MM.1S (cell line): ENCODE data around the gene INSM2.

ENCODE experiments used
- DNase-seq: peaks from one replicate; pipeline ENCODE4 v3.0.0-alpha.2; 2015
- H2AFZ ChIP-seq: fragments of 300-600 bp; sonication (generic); 2 replicates; pipeline ENCODE4 v1.6.0; 2016; ENCODE audit warnings: antibody characterized with exemption, low read length
- H3F3A ChIP-seq: fragments of 300-600 bp; sonication (generic); 2 replicates; pipeline ENCODE4 v1.6.1; 2016; ENCODE audit warnings: mild to moderate bottlenecking, antibody characterized with exemption, low read length, moderate library complexity, mixed read lengths; ENCODE audit not compliant: insufficient read depth
- H3K27ac ChIP-seq: fragments of 300-600 bp; sonication (generic); 2 replicates; pipeline ENCODE4 v1.5.1; 2016; ENCODE audit warnings: mild to moderate bottlenecking, low read length
- H3K27me3 ChIP-seq: fragments of 300-600 bp; sonication (generic); replicated peaks from 2 replicates; pipeline ENCODE4 v1.6.0; 2016; ENCODE audit warnings: low read length; ENCODE audit not compliant: insufficient read depth
- H3K36me3 ChIP-seq: fragments of 300-600 bp; sonication (generic); replicated peaks from 2 replicates; pipeline ENCODE4 v1.6.1; 2016; ENCODE audit warnings: mild to moderate bottlenecking, low read length, mixed read lengths; ENCODE audit not compliant: insufficient read depth
- H3K4me1 ChIP-seq: fragments of 300-600 bp; sonication (generic); 2 replicates; pipeline ENCODE4 v1.6.1; 2016; ENCODE audit warnings: low read length, mixed read lengths
- H3K4me2 ChIP-seq: fragments of 300-600 bp; sonication (generic); 2 replicates; pipeline ENCODE4 v1.6.0; 2016; ENCODE audit warnings: low read depth, low read length
- H3K4me3 ChIP-seq: fragments of 300-600 bp; sonication (generic); 2 replicates; pipeline ENCODE4 v1.5.1; 2016; ENCODE audit warnings: low read length, mixed read lengths
- H3K79me2 ChIP-seq: fragments of 300-600 bp; sonication (generic); 2 replicates; pipeline ENCODE4 v1.6.1; 2016; ENCODE audit warnings: mixed run types, low read length, mixed read lengths
- H3K9ac ChIP-seq: fragments of 300-600 bp; sonication (generic); 2 replicates; pipeline ENCODE4 v1.6.1; 2016; ENCODE audit warnings: low read length, mixed read lengths
- H3K9me2 ChIP-seq: fragments of 300-600 bp; sonication (generic); replicated peaks from 2 replicates; pipeline ENCODE4 v1.6.1; 2016; ENCODE audit warnings: mild to moderate bottlenecking, low read length, mixed read lengths; ENCODE audit not compliant: insufficient read depth
- H3K9me3 ChIP-seq: fragments of 300-600 bp; sonication (generic); replicated peaks from 2 replicates; pipeline ENCODE4 v1.6.1; 2016; ENCODE audit warnings: mild to moderate bottlenecking, low read length, mixed read lengths; ENCODE audit not compliant: insufficient read depth
- H4K20me1 ChIP-seq: fragments of 300-600 bp; sonication (generic); 2 replicates; pipeline ENCODE4 v1.6.1; 2016; ENCODE audit warnings: mild to moderate bottlenecking, low read length, moderate library complexity, mixed read lengths; ENCODE audit not compliant: insufficient read depth
- CTCF ChIP-seq: fragments of 300-600 bp; sonication (generic); IDR thresholded peaks from 2 replicates; pipeline ENCODE4 v1.5.1; 2016; ENCODE audit warnings: antibody characterized with exemption, low read length, mixed read lengths
- EZH2 ChIP-seq: fragments of 300-600 bp; sonication (generic); optimal IDR thresholded peaks from 2 replicates; pipeline ENCODE3; 2017; ENCODE audit warnings: low read depth, mild to moderate bottlenecking, antibody characterized with exemption, low read length, mixed read lengths
- EZH2phosphoT487 ChIP-seq: fragments of 300-600 bp; sonication (generic); IDR thresholded peaks from 2 replicates; pipeline ENCODE4 v1.6.1; 2018; ENCODE audit warnings: antibody characterized with exemption, low read length

INSM2 gene

GRCh38 chr14:35549551-35549950 is 15.6 kb downstream of the INSM2 start:
- H2AFZ ChIP-seq, result no peak overlapping the region
- no peak overlapping the region for H3K4me3 ChIP-seq
- DNase-seq, result no peak
- no peaks in the 10 kb centered on the region for H3K27me3 ChIP-seq
- no peak overlapping the region for H3K4me2 ChIP-seq
- TF ChIP-seq EZH2, result no peak
- no peaks in the 10 kb centered on the region for H3K9me3 ChIP-seq
- no peaks in the 10 kb centered on the region for H3K9me2 ChIP-seq
- H3K36me3 ChIP-seq, result no peaks in the 10 kb centered on the region
- no peaks in the 10 kb centered on the region for H3K79me2 ChIP-seq
- no peak overlapping the region for H3K27ac ChIP-seq
- H3K4me1 ChIP-seq, result no peaks in the 10 kb centered on the region
- no peaks in the 10 kb centered on the region for H4K20me1 ChIP-seq
- no peak overlapping the region for H3K9ac ChIP-seq
- H3F3A ChIP-seq, result no peaks in the 10 kb centered on the region

GRCh38 chr14:35551081-35551480 is 17.1 kb downstream of the INSM2 start:
- Histone ChIP-seq H3K36me3 (no peaks in the 10 kb centered on the region), H3K4me3 (no peak overlapping the region), H3K9ac (no peak overlapping the region), H2AFZ (no peak overlapping the region), H4K20me1 (no peaks in the 10 kb centered on the region), H3K4me2 (no peak overlapping the region), H3K27me3 (no peaks in the 10 kb centered on the region), H3K27ac (no peak overlapping the region), H3F3A (no peaks in the 10 kb centered on the region), H3K79me2 (no peaks in the 10 kb centered on the region), H3K4me1 (no peaks in the 10 kb centered on the region), H3K9me2 (no peaks in the 10 kb centered on the region), H3K9me3 (no peaks in the 10 kb centered on the region)
- TF ChIP-seq EZH2phosphoT487 (no peak), CTCF (no peak), EZH2 (no peak)
- no peak for DNase-seq

GRCh38 chr14:35553808-35554207 is 19.8 kb downstream of the INSM2 start:
- Histone ChIP-seq H3K4me3 (no peak overlapping the region), H3K79me2 (no peaks in the 10 kb centered on the region), H3F3A (no peaks in the 10 kb centered on the region), H3K36me3 (no peaks in the 10 kb centered on the region), H3K27ac (no peak overlapping the region), H3K27me3 (no peaks in the 10 kb centered on the region), H3K4me2 (no peak overlapping the region), H3K4me1 (no peaks in the 10 kb centered on the region), H4K20me1 (no peaks in the 10 kb centered on the region), H2AFZ (no peak overlapping the region), H3K9ac (no peak overlapping the region), H3K9me3 (no peaks in the 10 kb centered on the region), H3K9me2 (no peaks in the 10 kb centered on the region)
- no peak for DNase-seq
- TF ChIP-seq CTCF (no peak), EZH2 (no peak)

- no peak overlapping the region for H3K4me3 ChIP-seq
- H3F3A ChIP-seq, result no peaks in the 10 kb centered on the region
- no peaks in the 10 kb centered on the region for H3K4me1 ChIP-seq
- no peak for TF ChIP-seq CTCF
- TF ChIP-seq EZH2, result no peak
- TF ChIP-seq EZH2phosphoT487, result no peak
- H3K9ac ChIP-seq, result no peak overlapping the region
- H3K36me3 ChIP-seq, result no peaks in the 10 kb centered on the region
- no peak overlapping the region for H3K27ac ChIP-seq
- DNase-seq, result no peak
- H3K9me3 ChIP-seq, result no peaks in the 10 kb centered on the region
- H3K4me2 ChIP-seq, result no peak overlapping the region
- no peaks in the 10 kb centered on the region for H3K79me2 ChIP-seq
- no peaks in the 10 kb centered on the region for H3K27me3 ChIP-seq
- no peak overlapping the region for H2AFZ ChIP-seq
- H4K20me1 ChIP-seq, result no peaks in the 10 kb centered on the region
- H3K9me2 ChIP-seq, result no peaks in the 10 kb centered on the region
Observed at GRCh38 chr14:35556548-35556947, 22.6 kb downstream of the INSM2 start.
